Sigmoid colon (tissue), 4 donors: ENCODE results near the gene TMEM186.

Experiments used
- CTCF ChIP-seq, 4 experiments: fragments of 450-650 bp in 3 of 4; fragments of 200-600 bp in 1 of 4; IDR thresholded peaks; one replicate each; pipeline ENCODE4 v1.5.1; 2016 to 2019; ENCODE audit warnings: antibody characterized with exemption in 4 of 4, mild to moderate bottlenecking in 3 of 4, moderate library complexity in 2 of 4
- POLR2AphosphoS5 ChIP-seq, 4 donors: sonication (generic); formaldehyde crosslinking; IDR thresholded peaks; one replicate each; pipeline ENCODE4 v1.6.1; 2017; ENCODE audit warnings: antibody characterized with exemption in 4 of 4

GRCh38 chr16:8795818-8796217 lies 1.6 kb downstream of the TMEM186 start:
- TF ChIP-seq CTCF (IDR thresholded peaks at IDR 0.05), result no peak
- TF ChIP-seq POLR2AphosphoS5 (IDR thresholded peaks at IDR 0.05), result no peak
